HG03457 (cell line): ENCODE results near the gene SLC9C2.
"Not testable (repeated sequence)": the region's sequence is repeated elsewhere in the genome, so short reads cannot be mapped to it uniquely, and the experiment has no call there.

Experiments used
- ATAC-seq: cut with Tn5 transposase; IDR thresholded peaks from one replicate; pipeline ENCODE4 v1.9.1; 2021; ENCODE audit warnings: moderate number of reproducible peaks; ENCODE audit not compliant: unreplicated experiment

SLC9C2 gene

DNA sequence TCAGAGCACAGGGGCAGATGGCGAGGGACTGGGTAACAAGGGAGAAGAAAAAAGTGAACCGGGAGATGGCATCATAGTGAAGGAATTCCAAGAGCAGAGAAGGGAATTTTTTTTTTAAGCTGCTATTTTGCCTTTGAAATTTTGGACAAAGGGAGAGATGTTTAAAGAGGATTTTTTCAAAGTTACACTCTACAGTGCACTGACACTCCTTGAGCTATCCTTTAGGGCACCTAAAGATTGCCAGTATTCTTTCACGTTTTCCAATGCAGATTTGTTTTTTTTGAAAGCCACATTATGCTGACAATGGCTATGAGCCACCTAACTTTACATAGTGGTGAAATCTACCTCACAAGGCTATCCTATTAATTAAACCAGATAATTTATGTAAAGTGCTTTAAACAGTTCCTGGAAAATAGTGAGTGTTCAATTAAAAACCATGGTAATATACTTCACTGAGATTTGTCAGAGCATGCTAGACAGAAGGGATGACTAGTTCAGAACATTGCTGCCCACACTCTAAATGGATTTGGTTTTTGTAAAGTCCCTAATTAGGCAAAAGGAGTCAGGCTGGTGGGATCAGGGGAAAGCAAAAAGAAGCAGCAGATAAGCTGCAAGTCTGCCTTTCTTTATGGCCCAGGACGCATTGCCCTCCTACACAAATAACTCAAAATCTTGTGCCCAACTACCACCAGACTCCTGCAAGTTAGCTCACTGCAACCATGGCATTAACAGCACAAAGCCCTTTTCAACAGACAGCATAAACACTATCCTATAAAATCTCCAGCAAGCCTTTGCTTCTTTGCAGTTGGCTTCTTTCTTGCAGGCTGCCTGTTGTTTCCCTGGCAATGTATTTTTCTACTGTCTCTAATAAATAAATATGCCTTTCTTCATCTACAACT lies 71.8 kb downstream of the SLC9C2 start:
- no peak for ATAC-seq

DNA sequence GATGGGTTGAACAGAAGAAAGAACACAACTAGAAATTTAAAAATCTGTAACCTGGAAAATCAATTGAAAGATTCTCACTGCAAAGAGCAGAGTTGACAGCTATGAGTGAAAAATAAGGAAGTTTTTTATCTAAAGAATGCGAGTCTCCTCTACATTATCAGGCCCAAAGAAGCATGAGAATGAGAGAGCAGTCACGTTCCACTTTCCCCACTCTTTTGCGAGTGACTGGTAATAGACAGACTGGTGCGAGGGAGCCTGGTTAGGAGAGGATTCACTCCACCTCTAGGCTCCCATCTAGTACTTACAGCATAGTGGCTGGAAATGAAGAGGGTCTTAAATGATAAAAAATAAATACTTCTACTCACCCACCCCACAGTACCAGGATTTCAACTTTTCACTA lies 73.8 kb downstream of the SLC9C2 start:
- ATAC-seq, result no peak

DNA sequence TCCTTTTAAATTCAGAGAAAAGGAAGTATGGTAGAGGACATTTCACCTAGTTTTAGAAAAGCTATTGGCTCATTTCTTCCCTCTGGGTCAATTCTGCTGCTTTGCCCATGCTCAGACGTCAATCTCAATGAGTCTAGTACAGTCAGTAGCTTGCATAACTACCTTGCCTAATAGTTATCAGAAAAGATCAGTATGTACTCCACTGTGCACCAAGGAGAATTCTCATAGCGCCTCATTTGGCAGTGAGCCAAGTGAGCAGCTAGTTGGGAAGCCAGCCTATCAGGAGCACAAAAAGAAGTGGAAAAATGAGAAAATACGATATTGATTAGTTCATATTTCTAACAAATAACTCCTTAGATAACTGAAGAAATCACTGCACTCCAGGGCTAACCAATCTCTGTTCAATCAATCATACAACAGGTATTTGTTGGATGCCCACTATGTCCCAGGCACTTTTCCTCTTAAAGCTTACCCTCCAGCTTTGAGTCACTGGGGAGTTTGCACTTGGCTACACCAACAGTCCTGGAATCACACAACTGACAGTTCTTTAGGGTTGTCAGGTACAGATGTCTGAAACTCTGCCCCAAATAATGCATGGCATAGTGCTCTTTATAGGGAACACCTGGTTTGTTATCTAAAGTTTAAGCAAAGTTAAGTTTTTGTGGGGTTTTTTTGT lies 75.6 kb downstream of the SLC9C2 start:
- ATAC-seq, result no peak

DNA sequence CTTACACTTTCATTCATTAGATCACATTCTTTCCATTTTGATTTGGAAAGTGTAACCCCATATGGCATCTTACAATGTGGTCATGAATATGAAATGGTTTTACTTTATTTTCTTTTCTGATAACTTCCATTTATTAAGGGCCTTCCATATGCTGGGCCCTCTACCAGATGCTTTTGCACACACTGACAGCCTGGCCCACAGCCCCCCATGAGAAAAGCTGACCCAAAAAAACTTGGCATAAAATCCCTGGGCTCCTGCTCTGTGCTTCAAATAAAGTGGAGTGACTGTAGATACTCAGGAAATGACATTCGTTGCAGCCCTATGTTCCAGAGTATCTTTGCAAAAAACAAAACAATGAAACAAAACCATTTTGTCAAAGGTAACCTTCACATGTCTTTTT lies 76.9 kb downstream of the SLC9C2 start:
- ATAC-seq, result no peak

DNA sequence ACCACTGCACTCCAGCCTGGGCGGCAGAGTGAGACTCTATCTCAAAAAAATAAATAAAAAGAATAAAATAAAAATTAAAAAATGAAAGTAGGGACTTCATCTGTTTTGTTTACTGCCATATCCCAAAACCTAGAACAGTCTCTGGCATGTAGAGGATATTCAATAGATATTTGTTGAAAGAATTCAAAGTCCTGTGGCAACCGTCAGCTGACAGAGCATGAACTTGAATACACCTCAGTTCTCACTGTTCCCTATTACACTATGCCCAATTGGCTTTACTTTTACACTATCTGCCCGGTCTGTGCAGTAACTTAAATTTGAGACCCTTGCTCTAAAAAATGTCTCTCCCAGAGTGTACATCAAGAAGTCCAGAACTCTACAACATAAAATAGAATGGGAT lies 79.5 kb downstream of the SLC9C2 start:
- ATAC-seq, result no peak

DNA sequence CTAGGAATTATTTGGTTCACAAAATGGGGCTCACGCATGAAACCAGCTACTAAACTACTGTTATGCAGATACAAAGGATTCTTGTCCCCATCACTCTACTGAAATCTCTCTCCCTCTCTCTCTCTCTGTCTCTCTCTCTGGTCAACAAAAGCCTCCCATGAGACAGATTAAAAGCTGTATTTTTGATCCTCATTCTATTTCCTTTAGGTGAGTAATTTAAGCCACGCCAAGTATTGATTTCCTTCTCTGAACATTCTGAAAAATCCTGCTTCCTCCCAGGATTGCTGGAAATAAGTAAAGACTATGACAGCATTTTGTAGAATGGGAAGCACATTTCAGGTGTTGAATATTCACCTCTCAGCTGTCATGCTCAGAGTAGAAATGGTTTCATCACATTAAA lies 82.1 kb downstream of the SLC9C2 start:
- ATAC-seq, result no peak

DNA sequence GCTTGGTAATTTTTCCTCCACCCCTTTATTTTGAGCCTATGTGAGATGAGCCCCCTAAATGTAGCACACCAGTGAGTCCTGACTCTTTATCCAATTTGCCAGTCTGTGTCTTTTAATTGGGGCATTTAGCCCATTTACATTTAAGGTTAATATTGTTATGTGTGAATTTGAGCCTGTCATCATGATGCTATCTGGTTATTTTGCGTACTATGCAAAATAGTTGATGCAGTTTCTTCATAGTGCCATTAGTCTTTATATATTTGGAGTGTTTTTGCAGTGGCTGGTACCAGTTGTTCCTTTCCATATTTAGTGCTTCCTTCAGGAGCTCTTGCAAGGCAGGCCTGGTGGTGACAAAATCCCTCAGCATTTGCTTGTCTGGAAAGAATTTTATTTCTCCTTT lies 88.4 kb downstream of the SLC9C2 start:
- ATAC-seq, result not testable (repeated sequence)

DNA sequence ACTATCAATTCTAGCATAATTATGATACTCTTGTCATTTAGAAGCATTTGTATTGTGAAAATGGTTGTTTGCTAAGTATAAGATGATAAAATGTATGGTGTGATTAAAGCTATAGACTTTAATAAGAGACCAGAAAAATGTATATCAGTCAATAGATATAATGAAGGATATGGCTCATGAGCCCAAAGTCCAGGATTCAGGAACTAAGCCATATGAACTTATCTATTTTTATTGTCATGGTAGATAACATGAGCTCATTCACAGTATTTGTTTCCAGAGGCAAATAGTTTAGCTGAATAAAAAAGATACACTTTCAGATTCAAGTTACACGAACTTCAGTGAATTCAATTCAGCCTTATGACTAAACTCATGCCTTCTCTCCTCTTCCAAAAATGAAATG lies 93.1 kb downstream of the SLC9C2 start:
- ATAC-seq, result no peak

DNA sequence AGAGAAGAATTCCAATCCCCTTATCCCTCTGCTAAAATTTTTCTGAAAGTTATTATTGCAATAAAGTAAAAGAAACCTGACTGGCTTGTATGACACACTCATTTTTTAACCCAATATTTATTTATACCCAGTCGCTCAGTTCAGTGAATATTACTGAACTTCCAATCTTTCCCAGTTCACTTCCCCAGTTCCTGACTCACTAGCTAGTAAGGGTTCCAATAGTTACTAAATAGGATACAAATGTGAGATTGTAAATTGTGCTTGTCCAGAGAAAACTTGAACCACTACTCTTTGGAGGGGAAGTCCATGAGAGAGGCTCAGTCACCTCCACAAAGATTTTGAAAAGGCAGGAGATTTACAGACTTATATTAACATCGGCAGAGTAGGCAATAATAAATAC lies 94.3 kb downstream of the SLC9C2 start:
- ATAC-seq, result no peak

DNA sequence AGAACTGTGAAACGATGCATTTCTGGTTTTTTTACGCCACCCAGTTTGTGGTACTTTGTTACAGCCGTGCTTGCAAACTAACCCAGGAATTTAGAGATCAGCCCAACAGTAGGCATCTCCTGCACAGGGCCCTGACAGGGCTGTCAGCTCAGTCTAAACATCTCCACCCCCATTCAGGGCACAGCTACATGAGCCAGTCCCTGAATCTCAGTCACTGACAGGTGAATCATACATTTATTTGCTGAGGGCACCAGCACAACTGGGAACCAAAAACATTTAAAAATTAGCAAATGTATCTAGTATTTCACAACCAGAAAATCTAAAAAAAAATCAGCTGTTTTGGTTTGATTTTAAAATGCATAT lies 95.0 kb downstream of the SLC9C2 start:
- no peak for ATAC-seq

DNA sequence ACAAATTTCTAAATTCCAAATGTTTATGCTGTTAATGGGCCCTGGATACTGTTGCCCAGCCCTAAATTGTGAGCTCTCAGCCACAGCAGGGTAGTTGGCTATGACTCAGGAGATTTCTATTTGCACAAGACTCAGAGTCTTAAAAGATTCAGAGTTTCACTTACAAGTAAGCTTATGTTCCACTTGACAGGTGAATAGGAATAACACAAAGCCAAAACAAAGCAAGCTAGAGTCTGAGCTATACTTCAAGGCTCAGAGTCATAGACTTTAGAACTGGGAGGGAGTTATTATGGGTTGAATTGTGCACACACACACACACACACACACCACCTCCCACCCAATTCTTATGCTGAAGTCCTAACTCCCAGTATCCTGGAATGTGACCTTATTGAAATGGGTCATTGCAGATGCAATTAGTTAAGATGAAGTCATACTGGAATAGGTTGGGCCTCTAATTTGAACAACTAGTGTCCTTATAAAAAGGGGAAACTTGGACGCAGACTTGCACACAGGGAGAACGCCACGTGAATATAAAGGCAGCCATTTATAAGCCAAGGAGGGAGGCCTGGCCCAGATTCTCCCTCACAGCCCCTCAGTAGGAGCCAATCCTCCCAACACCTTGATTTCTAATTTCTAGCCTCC lies 95.5 kb downstream of the SLC9C2 start:
- ATAC-seq, result no peak

DNA sequence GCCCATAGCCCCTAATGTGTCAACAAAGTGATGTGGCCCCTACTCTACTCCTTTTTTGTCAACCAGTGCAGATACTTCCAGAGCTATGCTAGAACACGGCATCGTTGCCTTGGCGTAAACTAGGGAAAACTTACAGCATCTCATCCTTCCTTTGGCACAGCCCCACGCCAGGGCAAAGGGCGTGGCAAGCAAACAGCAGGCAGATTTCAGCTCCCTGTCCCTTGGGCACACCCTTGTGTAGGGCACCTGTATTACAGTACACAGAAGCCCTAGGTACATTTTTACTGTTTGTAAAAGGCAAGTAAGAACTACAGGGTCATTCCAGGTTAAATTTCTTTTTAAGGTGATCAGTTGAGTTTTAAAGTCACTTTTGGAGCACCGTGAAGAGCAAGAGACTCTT lies 96.4 kb downstream of the SLC9C2 start:
- no peak for ATAC-seq

DNA sequence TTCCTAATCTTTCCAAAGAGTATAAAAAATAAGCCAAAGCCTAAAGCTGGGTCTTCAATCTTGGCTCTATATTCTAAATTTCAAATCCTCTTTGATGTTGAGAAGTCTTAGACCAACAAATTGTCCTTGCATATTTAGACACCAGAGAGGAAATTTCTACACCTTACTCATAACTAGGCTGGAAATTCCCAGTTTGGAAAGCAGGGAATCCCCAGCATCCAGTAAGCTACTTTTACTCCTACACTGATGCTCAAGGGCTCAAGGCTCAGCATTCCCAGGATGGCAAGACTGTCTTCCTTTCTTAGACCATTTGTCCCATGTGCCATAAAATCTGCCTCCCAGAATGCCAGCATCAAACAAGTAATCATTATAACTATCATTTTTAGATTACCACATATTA lies 97.5 kb downstream of the SLC9C2 start:
- no peak for ATAC-seq

DNA sequence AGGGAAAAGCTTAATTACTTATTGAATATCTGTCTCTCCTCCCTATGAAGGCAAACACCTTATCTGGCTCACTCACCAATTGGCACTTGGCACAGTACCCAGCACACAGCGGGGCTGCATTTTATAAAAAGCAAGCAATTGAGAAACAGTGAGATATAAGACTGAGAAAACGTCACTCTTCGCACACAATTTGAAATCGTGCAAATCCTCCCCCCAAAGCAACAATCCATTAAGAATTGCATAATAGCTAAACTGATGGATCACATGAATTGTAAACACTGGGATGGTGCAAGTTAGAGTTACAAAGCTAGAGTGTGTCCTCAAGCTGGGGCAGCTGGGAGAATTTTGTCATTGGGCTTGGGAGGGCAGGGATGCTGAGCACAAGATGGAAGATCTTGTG lies 98.6 kb downstream of the SLC9C2 start:
- no peak for ATAC-seq

DNA sequence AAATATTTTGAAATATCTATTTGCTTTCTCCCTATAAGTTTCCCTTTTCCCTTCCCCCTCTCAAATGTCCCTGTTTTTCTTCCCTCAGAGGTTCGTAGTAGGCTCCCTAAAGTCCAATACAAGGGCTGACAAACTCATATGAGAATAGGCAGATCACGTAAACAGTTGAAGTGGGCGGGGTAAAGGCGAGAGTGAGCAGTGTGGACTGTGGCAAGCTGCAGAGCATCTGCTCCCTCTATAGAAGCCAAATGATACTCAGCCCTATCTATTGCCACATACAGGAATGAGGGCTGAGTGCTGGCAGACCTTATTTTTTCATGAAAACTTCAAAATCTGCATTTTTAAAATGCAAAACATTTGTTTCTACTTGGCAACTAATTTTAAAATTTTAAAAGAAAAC lies 99.5 kb downstream of the SLC9C2 start:
- no peak for ATAC-seq

DNA sequence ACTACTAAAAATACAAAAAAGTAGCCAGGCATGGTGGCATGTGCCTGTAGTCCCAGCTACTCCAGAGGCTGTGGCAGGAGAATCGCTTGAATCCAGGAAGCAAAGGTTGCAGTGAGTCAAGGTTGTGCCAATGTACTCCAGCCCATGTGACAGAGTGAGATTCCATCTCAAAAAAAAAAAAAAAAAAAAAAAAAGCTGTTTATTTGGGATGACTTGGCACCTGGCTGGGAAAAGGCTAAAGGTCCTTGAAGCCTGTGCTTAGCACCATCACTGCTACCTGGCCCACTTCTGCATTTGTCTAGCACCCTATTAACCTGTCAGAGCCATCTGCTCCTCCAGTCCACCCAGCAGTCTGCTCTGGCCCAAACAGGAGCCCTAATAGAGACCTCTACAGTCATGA lies 100.8 kb downstream of the SLC9C2 start:
- no peak for ATAC-seq

DNA sequence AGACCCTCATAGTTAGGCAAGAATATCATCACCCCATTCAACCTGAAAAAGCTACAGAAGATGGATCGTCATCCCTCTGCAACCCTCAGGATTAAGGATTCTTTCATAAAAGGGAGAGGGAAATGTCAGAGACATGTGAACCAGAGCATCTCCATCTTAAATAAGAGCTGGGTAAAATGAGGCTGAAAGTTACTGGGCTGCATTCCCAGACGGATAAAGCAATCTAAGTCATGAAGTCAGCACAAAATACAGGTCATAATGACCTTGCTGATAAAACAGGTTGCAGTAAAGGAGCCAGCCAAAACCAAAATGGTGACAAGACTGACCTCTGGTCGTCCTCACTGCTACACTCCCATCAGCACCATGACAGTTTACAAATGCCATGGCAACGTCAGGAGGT lies 103.1 kb downstream of the SLC9C2 start:
- ATAC-seq, result no peak

DNA sequence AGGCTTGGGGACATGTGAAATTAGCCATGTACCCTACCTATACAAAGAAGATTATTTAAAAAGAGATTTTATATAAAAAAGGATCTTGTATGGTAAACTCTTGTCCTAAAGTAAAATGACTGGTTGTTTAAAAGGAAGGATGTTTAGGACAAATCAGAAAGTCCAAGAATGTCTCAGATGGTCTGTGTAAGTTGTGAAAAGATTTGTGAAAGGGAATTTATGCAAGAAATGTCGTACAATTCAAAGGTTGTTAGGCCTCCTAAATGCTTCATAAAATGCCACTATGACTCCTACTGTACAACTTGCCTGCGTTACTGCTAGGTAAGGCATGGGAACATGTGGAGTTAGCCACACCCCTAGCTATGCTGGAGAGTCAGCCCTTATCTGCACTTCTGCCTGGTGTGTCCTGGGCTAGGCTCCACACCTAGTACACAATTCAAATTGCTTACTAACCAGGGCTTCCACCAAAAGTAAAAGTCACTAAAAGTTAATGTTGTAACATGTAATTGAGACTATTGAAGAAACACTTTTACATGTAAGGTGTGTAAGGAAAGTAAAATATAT lies 106.0 kb downstream of the SLC9C2 start:
- no peak for ATAC-seq

DNA sequence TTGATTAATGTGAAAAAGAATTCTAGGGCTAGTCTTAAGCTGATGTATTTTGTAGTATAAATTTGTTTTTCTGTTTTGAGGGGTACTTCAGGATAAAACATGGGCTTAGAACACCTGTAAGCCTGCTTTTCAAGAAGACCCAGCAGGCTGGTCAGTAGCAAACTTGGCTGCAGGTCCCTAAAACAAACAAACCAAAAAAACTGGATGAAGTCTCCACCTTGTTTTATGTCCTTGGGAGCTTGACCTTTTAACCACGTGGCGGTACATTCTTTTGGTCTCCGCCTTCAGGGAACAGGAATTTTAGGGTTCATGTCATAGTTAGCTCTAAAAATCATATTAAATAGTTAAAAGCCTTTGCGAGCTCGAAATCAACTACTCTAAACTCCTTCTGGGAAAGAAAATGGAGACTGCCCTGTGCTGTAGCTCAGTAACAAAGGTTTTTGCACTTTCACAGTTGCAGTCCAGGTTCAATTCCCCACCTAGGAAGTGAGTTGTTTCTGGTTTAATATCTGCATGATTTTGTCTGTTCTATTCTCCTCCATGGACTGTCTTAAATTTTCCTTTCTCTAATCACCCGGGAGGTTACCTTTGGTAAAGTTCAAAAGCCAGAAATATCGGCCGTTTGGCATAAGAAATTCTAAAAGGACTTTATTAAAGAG lies 107.1 kb downstream of the SLC9C2 start:
- no peak for ATAC-seq

DNA sequence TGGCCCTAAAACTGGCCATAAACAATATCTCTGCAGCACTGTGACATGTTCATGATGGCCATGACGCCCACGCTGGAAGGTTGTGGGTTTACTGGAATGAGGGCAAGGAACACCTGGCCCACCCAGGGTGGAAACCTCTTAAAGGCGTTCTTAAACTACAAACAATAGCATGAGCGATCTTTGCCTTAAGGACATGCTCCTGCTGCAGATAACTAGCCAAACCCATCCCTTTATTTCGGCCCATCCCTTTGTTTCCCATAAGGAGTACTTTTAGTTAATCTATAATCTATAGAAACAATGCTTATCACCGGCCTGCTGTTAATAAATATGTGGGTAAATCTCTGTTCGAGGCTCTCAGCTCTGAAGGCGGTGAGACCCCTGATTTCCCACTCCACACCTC lies 109.7 kb downstream of the SLC9C2 start:
- ATAC-seq, result not testable (repeated sequence)

DNA sequence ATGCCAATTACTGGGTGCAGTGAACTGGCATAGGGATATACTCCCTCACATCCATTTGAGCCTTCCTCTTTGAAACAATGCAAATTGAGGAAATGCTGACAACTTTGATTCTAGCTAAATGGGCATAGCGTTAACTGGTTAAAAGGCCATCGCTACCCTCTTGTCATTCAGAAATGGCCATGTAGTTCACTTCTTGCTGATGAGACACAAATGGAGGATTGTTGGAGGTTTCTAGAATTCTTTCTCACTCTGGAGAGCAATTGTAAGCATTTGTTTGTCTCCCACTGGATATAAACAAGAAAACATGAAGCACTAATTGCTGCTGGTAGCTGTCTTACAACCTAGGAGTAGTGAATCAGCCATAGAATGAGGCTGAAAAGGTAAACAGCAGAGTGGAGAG lies 111.4 kb downstream of the SLC9C2 start:
- ATAC-seq, result no peak
